Heart left ventricle (tissue), 16 donors: ENCODE data around the gene KCND3. TPM values are rescaled to one million over a fixed set of nuclear protein-coding genes. Genes with fewer than 3 reads are reported as not detected.

Experiments
- ATAC-seq, 4 donors: fragments of 200-7000 bp; cut with Tn5 transposase; one replicate each; pipeline ENCODE4 v1.9.1; 2020 to 2022; ENCODE audit warnings: moderate library complexity in 4 of 4, mild to moderate bottlenecking in 3 of 4, moderate number of reproducible peaks in 1 of 4
- DNase-seq, 5 donors: peaks; one replicate each; pipeline ENCODE4 v3.0.0-alpha.2; 2020
- H3K27ac ChIP-seq, 12 donors: fragments of 200-600 bp; sonication (generic) in 4 of 12; one replicate each; pipeline versions ENCODE4 v1.5.0 to v1.8.0; 2016 to 2022; ENCODE audit warnings: mild to moderate bottlenecking in 2 of 12
- H3K27me3 ChIP-seq, 9 donors: fragments of 200-600 bp; sonication (generic) in 2 of 9; one replicate each; pipeline versions ENCODE4 v1.5.1 to v1.8.0; 2016 to 2022; ENCODE audit warnings: mild to moderate bottlenecking in 3 of 9
- H3K36me3 ChIP-seq, 9 donors: fragments of 200-600 bp; sonication (generic) in 2 of 9; one replicate each; pipeline versions ENCODE4 v1.5.0 to v1.8.0; 2018 to 2022; ENCODE audit warnings: mild to moderate bottlenecking in 2 of 9
- H3K4me1 ChIP-seq, 12 donors: fragments of 200-600 bp; sonication (generic) in 4 of 12; one replicate each; pipeline versions ENCODE4 v1.5.0 to v1.8.0; 2016 to 2022; ENCODE audit warnings: mild to moderate bottlenecking in 3 of 12
- H3K4me3 ChIP-seq, 12 donors: fragments of 200-600 bp; sonication (generic) in 4 of 12; one replicate each; pipeline versions ENCODE4 v1.5.0 to v1.8.0; 2017 to 2022; ENCODE audit warnings: mild to moderate bottlenecking in 9 of 12, moderate library complexity in 4 of 12
- H3K9me3 ChIP-seq, 12 donors: fragments of 200-600 bp; sonication (generic) in 4 of 12; one replicate each; pipeline versions ENCODE4 v1.5.0 to v1.8.0; 2016 to 2022; ENCODE audit warnings: mild to moderate bottlenecking in 1 of 12
- POLR2A ChIP-seq, 2 donors: fragments of 450-650 bp; IDR thresholded peaks; one replicate each; pipeline ENCODE4 v1.6.1; 2017; ENCODE audit warnings: antibody characterized with exemption in 2 of 2, mild to moderate bottlenecking in 2 of 2, moderate library complexity in 2 of 2
- WGBS, 4 donors: extraction: QIAGEN DNeasy Blood & Tissue Kit in 2 of 4; methylation state at CpG; one replicate each; pipeline versions ENCODE4 v1.1.5 to v1.1.7; 2013 to 2018; 5-methylcytosine and 5-hydroxymethylcytosine counted together
- intact Hi-C, 10 donors: fragments of 100-400 bp; cut with DNase I; formaldehyde crosslinking; loops; one replicate each; pipeline versions ENCODE4 v1.11.1 to v1.14.2; 2022
- polyA plus RNA-seq, 2 donors: library from polyadenylated mRNA; stranded (reverse); fragments of 200-250 nt; gene quantifications; one replicate each; pipeline ENCODE4 v1.2.3, GENCODE V29; 2013
- total RNA-seq, 9 donors: library from RNA; depleted of rRNA in 2 of 9; stranded (reverse); fragments of >200 nt in 2 of 9; fragmentation: NEBNext Ultra II Directional in 3 of 9; extraction: Animal tissue kit (Norgen Biotek cat#: 25700) in 3 of 9; gene quantifications; one replicate each; pipeline versions ENCODE4 v1.1.0 to v1.2.4, GENCODE V29; 2016 to 2023
- TF ChIP-seq, protein P1 (sequence below), 12 donors: fragments of 200-600 bp; sonication (generic) in 4 of 12; IDR thresholded peaks; one replicate each; pipeline versions ENCODE4 v1.5.0 to v1.8.0; 2018 to 2022; ENCODE audit warnings: antibody characterized with exemption in 12 of 12, mild to moderate bottlenecking in 5 of 12
- donor health status: ischemic (EF 13 %, LVEDD 7.1; RV severe dilation, severe dysfunction).
- donor health status: healthy with polysubstance abuse.
- donor health status: DM: no; HTN: yes; CAD: no.
- donor health status: DM: no; HTN: no; CAD: no.
- donor health status: ischemic (EF 25% LVEDD 6.9; RV normal size, moderate dysfunction).
- donor health status: ischemic (EF 25% LVEDD 5.7; RV mildly dilated, moderate dysfunction).
- donor health status: healthy.
- donor health status: DM: yes; HTN: yes; CAD: no.
- donor health status: ischemic (EF 35%, LVEDD 5.7; RV mildly dilated, moderate dysfunction).
- donor health status: nonischemic (EF 11% LVEDD 7.7; RV severe dilation, severe dysfunction).
- donor health status: DM: yes; HTN: yes; CAD: no.
- donor health status: PGD.
- donor health status: ischemic (EF 29% LVEDD 5.4; RV normal size, mild dysfunction).
- donor health status: nonischemic (EF 23%, LVEDD 6.1; RV moderate dilation, normal function).

KCND3 gene
- total and polyA plus RNA-seq, 11 donors, result 7.2 to 23.0 (median 15.3) TPM

GRCh38 chr1:111861523-111861922, 127.9 kb downstream of the KCND3 start:
- TF ChIP-seq, protein P1, sequence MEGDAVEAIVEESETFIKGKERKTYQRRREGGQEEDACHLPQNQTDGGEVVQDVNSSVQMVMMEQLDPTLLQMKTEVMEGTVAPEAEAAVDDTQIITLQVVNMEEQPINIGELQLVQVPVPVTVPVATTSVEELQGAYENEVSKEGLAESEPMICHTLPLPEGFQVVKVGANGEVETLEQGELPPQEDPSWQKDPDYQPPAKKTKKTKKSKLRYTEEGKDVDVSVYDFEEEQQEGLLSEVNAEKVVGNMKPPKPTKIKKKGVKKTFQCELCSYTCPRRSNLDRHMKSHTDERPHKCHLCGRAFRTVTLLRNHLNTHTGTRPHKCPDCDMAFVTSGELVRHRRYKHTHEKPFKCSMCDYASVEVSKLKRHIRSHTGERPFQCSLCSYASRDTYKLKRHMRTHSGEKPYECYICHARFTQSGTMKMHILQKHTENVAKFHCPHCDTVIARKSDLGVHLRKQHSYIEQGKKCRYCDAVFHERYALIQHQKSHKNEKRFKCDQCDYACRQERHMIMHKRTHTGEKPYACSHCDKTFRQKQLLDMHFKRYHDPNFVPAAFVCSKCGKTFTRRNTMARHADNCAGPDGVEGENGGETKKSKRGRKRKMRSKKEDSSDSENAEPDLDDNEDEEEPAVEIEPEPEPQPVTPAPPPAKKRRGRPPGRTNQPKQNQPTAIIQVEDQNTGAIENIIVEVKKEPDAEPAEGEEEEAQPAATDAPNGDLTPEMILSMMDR (IDR thresholded peaks at IDR 0.05), result no peak
- WGBS, 4 donors, result 60 to 73% (median 62%) methylated on average over 6 of the region's 6 CpGs
- ATAC-seq (no peak), DNase-seq (no peak)
- Histone ChIP-seq H3K27me3 (no peaks in the 10 kb centered on the region), H3K4me3 (no peak overlapping the region), H3K9me3 (no peaks in the 10 kb centered on the region), H3K36me3 (no peaks in the 10 kb centered on the region), H3K4me1 (peaks cover 0 to 34% (median 0%) of the 10 kb centered on the region in 12 donors), H3K27ac (no peak overlapping the region)
- intact Hi-C loops, result no loop called here

DNA sequence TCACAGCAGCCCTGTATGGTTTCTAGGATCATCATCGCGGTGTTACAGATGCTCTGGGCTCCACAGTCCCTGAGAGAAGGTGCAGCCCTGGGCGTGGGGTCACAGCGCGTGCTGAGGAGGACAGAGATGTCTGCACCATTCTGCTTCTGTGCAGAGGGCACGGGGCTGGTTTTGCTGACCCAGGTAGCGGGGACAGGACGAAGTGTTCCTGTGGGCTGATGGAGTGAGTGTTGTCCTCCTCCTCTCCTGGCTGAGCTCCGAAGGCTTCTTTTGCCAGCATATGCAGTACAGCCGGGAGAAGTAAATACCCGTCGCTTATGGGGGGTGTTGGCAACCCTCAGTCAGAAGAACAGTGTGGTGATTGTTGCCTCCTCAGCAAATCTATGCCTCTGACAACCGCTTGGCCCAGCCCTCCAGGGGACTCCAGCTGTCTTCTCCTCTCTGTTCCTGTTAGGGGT, 132.2 kb downstream of the KCND3 start:
- DNase-seq (peak in 2 of 5 donors; percentile 44 to 73), ATAC-seq (peak; percentile 74 to 90 (median 84))
- intact Hi-C loops, result loop anchor here in 1 of 10 donors (10.0 kb wide), 1 partner anchor 88 kb away; no protein-coding TSS in a partner anchor
- peaks cover 0 to 33% (median 0%) of the 10 kb centered on the region in 12 donors for H3K4me1 ChIP-seq
- H3K27ac ChIP-seq, result peak overlapping the region in 4 of 12 donors; percentile 22 to 72 (median 54)
- no peak overlapping the region for H3K4me3 ChIP-seq
- no peaks in the 10 kb centered on the region for H3K9me3 ChIP-seq
- no peak for TF ChIP-seq POLR2A (IDR thresholded peaks at IDR 0.05)
- TF ChIP-seq, protein P1 (IDR thresholded peaks at IDR 0.05), result no peak
- H3K27me3 ChIP-seq, result peaks cover 0 to 4% (median 0%) of the 10 kb centered on the region in 9 donors
- H3K36me3 ChIP-seq, result no peaks in the 10 kb centered on the region
- WGBS, 4 donors, result 31 to 82% (median 64%) methylated on average over 9 to 13 of the region's 13 CpGs

DNA sequence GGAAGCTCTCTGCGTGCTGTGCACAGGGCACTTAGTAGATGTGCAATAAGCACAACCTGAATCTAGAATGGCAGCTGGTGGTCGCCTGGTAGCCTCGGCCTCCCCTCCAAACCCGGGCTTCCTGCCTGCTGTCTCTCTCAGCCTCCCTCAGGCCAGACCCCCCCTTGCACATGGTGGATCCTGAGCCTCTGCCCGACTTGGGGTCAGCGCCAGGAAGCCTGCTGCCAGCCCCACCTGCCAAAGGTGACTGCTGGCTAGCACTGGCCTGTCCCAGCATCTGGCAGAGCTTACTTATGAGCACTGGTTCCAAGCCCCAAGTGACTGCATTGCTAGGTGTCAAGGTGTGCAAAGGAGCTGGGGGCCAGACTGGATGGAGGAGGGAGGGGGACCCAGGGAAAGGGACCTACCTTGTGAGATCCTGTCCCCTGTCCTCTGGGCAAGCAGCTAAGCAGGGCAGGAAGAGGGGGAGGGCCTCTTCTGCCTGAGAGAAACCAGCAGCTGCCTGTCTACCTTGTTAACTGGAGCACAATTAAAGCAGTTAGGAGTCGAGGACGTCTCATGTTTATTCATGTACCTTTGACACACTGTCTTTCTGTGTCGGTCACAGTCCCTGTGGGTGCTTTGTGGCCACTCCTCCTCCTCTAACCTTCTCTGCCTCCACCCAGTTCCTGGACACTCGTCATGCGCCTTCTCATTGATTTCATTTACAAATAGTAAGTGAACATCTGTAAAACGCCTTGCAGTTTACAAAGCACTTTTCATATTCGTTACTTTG, 132.9 kb downstream of the KCND3 start:
- ATAC-seq (no peak), DNase-seq (no peak)
- H3K4me3 ChIP-seq, result no peak overlapping the region
- intact Hi-C loops, result loop anchor here in 1 of 10 donors (10.0 kb wide), 1 partner anchor 88 kb away; no protein-coding TSS in a partner anchor
- peak overlapping the region in 4 of 12 donors; percentile 22 to 72 (median 54) for H3K27ac ChIP-seq
- no peaks in the 10 kb centered on the region for H3K9me3 ChIP-seq
- H3K27me3 ChIP-seq, result peaks cover 0 to 4% (median 0%) of the 10 kb centered on the region in 9 donors
- 59 to 73% (median 63%) methylated on average over 11 to 13 of the region's 13 CpGs for WGBS, 4 donors
- no peaks in the 10 kb centered on the region for H3K36me3 ChIP-seq
- TF ChIP-seq, protein P1 (IDR thresholded peaks at IDR 0.05), result no peak
- TF ChIP-seq POLR2A (IDR thresholded peaks at IDR 0.05), result no peak
- H3K4me1 ChIP-seq, result peaks cover 0 to 34% (median 0%) of the 10 kb centered on the region in 12 donors

GRCh38 chr1:111855260-111855659, 134.2 kb downstream of the KCND3 start:
- Histone ChIP-seq H3K36me3 (no peaks in the 10 kb centered on the region), H3K4me1 (peaks cover 0 to 40% (median 3%) of the 10 kb centered on the region in 12 donors), H3K9me3 (no peaks in the 10 kb centered on the region), H3K4me3 (no peak overlapping the region), H3K27ac (no peak overlapping the region), H3K27me3 (peaks cover 0 to 4% (median 0%) of the 10 kb centered on the region in 9 donors)
- 79 to 93% (median 86%) methylated on average over 4 of the region's 4 CpGs for WGBS, 4 donors
- DNase-seq (no peak), ATAC-seq (no peak)
- TF ChIP-seq, protein P1 (IDR thresholded peaks at IDR 0.05), result no peak
- TF ChIP-seq POLR2A (IDR thresholded peaks at IDR 0.05), result no peak
- intact Hi-C loops, result loop anchor here in 1 of 10 donors (10.0 kb wide), 1 partner anchor 90 kb away; no protein-coding TSS in a partner anchor
